GM18508 (cell line): ENCODE results near the gene P3H3.
"Not testable (repeated sequence)": the region's sequence is repeated elsewhere in the genome, so short reads cannot be mapped to it uniquely, and the experiment has no call there.

Source experiments
- ATAC-seq: cut with Tn5 transposase; IDR thresholded peaks from one replicate; pipeline ENCODE4 v1.9.1; 2021; ENCODE audit warnings: moderate number of reproducible peaks; ENCODE audit not compliant: insufficient read depth, unreplicated experiment

Gene P3H3

GRCh38 chr12:6886206-6886999 is 58.2 kb downstream of the P3H3 start:
- ATAC-seq: not testable (repeated sequence)

GRCh38 chr12:6887460-6887859 is 59.3 kb downstream of the P3H3 start:
- no peak for ATAC-seq

DNA sequence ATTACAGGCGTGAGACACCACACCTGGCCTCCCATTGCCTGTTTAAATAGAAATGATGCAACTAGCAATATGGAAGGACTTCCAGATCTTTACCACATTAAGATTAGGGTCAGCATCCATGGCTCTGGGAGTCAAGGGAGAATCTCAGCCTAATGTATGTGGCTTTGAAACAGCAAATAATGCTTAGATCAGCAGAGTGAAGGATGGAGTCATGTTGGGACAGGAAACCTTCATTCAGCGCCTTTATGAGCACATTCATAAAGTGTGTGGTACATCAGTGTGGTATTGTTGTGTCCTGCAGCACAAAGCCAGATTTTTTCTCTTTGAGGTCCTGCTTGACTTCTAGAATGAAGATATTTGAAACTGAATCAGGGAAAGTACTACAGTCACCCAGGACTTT is 60.2 kb downstream of the P3H3 start:
- ATAC-seq: no peak

DNA sequence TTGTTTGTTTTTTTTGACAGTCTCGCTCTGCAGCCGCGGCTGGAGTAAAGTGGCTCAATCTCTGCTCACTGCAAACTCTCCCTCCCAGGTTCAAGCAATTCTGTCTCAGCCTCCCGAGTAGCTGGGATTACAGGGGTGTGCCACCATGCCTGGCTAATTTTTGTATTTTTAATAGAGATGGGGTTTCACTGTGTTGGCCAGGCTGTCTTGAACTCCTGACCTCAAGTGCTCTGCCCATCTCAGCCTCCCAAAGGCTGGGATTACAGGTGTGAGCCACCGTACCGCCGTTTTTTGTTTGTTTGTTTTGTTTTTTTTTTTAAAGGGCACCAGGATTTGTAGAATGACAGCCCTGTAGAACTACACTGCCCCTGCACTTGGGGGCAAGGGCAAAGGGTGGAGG is 60.6 kb downstream of the P3H3 start:
- ATAC-seq: not testable (repeated sequence)
